Lung (tissue), 12 donors: ENCODE results near the gene LEMD3. TPM values are rescaled to one million over a fixed set of nuclear protein-coding genes. Genes with fewer than 3 reads are reported as not detected.

Source experiments
- ATAC-seq: fragments of 200-7000 bp; cut with Tn5 transposase; one replicate; pipeline ENCODE4 v1.9.1; 2020; ENCODE audit warnings: moderate number of reproducible peaks; ENCODE audit not compliant: insufficient read depth, low FRiP score
- DNase-seq, 3 donors: peaks; one replicate each; pipeline ENCODE4 v3.0.0-alpha.2; 2013 to 2017
- H3K27ac ChIP-seq, 2 donors: one replicate each; pipeline ENCODE4 v1.5.1; 2013; ENCODE audit warnings: mild to moderate bottlenecking in 2 of 2, moderate library complexity in 2 of 2, control low read depth in 1 of 2, inconsistent platforms in 1 of 2, low read depth in 1 of 2, low read length in 1 of 2
- H3K27me3 ChIP-seq, 3 donors: one replicate each; pipeline ENCODE4 v1.5.1; 2013; ENCODE audit warnings: low read length in 2 of 3; ENCODE audit not compliant: control insufficient read depth in 3 of 3, insufficient read depth in 3 of 3
- H3K36me3 ChIP-seq, 4 donors: one replicate each; pipeline ENCODE4 v1.5.1; 2013; ENCODE audit warnings: low read length in 4 of 4, mild to moderate bottlenecking in 1 of 4, moderate library complexity in 1 of 4; ENCODE audit not compliant: control insufficient read depth in 4 of 4, insufficient read depth in 4 of 4
- H3K4me1 ChIP-seq, 5 donors: one replicate each; pipeline ENCODE4 v1.5.1; 2013; ENCODE audit warnings: low read length in 5 of 5, mild to moderate bottlenecking in 2 of 5, moderate library complexity in 1 of 5; ENCODE audit not compliant: control insufficient read depth in 5 of 5, insufficient read depth in 5 of 5
- H3K4me3 ChIP-seq: one replicate; pipeline ENCODE4 v1.5.1; 2013; ENCODE audit warnings: mild to moderate bottlenecking, control low read depth, moderate library complexity
- H3K9ac ChIP-seq, 2 donors: one replicate each; pipeline ENCODE4 v1.5.1; 2013; ENCODE audit warnings: low read length in 2 of 2, control low read depth in 1 of 2; ENCODE audit not compliant: insufficient read depth in 1 of 2
- H3K9me3 ChIP-seq, 4 donors: one replicate each; pipeline ENCODE4 v1.5.1; 2013; ENCODE audit warnings: low read length in 3 of 4, mild to moderate bottlenecking in 1 of 4, moderate library complexity in 1 of 4; ENCODE audit not compliant: control insufficient read depth in 4 of 4, insufficient read depth in 3 of 4
- WGBS, 2 donors: extraction: QIAGEN DNeasy Blood & Tissue Kit; methylation state at CpG; one replicate each; pipeline ENCODE4 v1.1.7; 2013; 5-methylcytosine and 5-hydroxymethylcytosine counted together
- polyA plus RNA-seq, 2 donors: library from polyadenylated mRNA; stranded (reverse); fragments of 200-250 nt; gene quantifications; one replicate each; pipeline ENCODE4 v1.2.1, GENCODE V29; 2013
- total RNA-seq, 2 donors: library from RNA; depleted of rRNA in 1 of 2; stranded (reverse); fragments of >200 nt in 1 of 2; gene quantifications; one replicate each; pipeline ENCODE4 v1.2.1, GENCODE V29; 2014 to 2021
- TF ChIP-seq, protein P1 (sequence below): IDR thresholded peaks from 2 replicates; pipeline ENCODE4 v1.5.1; 2012; ENCODE audit warnings: mild to moderate bottlenecking; ENCODE audit errors: control extremely low read depth, extremely low read depth
- donor health status: control.
- donor health status: control.
- donor health status: Bipolar disorder and iron deficiency.
- donor health status: healthy.
- donor health status: DM: yes; HTN: yes; CAD: no.

LEMD3 gene
- total and polyA plus RNA-seq, 4 donors: 10.2 to 72.4 (median 23.0) TPM

DNA sequence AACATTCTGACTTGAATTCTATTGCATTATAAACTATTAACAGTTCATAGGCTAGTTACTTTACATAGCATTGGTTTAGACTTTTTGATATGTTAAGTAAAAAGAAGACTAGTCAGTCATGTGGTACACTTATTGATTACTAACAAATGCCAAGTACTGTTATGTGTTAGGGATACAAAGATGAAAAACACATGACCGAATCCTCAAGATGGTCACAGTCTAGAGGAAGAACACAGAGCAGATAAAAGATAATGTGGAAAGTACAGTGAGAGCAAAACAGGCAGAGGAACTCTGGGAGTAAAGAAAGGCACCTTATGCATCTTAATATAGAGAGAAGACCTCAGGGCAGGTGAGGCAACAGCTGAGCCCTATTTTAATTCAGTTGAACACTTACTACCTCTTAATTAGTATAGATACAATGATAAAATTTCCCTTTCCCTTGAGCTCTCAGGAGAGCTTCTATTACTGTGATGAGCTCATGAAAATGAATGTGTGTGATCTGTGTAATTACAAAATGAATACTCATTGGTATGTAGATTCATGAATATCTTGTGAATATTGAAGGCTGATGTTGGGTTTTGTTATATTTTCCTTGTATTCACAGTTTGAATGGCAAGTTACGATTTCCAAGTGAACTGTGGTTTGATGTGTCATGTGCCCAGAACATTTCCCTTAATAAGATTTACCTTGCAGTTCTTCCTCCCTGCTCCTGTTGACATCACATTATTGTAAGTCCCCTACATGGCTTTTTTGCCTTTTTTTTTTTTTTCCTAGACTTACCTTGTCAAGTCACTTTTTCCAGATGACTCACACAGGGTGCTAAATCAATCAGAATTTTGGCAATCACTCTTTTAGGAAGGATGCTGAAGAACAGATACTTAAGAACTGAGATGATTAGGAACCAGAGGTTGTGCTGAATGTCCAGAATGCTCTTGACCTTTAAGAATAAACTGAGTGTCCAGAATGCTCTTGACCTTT, 79.6 kb downstream of the LEMD3 start:
- Histone ChIP-seq H3K27me3 (no peaks in the 10 kb centered on the region), H3K9ac (no peak overlapping the region), H3K4me3 (no peak overlapping the region), H3K36me3 (peaks cover 3 to 14% (median 10%) of the 10 kb centered on the region in 4 donors), H3K4me1 (no peaks in the 10 kb centered on the region), H3K27ac (no peak overlapping the region), H3K9me3 (no peaks in the 10 kb centered on the region)
- ATAC-seq: no peak
- 95 to 96% methylated on average over 2 of the region's 2 CpGs for WGBS, 2 donors
- no peak for DNase-seq
- TF ChIP-seq, protein P1, sequence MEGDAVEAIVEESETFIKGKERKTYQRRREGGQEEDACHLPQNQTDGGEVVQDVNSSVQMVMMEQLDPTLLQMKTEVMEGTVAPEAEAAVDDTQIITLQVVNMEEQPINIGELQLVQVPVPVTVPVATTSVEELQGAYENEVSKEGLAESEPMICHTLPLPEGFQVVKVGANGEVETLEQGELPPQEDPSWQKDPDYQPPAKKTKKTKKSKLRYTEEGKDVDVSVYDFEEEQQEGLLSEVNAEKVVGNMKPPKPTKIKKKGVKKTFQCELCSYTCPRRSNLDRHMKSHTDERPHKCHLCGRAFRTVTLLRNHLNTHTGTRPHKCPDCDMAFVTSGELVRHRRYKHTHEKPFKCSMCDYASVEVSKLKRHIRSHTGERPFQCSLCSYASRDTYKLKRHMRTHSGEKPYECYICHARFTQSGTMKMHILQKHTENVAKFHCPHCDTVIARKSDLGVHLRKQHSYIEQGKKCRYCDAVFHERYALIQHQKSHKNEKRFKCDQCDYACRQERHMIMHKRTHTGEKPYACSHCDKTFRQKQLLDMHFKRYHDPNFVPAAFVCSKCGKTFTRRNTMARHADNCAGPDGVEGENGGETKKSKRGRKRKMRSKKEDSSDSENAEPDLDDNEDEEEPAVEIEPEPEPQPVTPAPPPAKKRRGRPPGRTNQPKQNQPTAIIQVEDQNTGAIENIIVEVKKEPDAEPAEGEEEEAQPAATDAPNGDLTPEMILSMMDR: no peak

DNA sequence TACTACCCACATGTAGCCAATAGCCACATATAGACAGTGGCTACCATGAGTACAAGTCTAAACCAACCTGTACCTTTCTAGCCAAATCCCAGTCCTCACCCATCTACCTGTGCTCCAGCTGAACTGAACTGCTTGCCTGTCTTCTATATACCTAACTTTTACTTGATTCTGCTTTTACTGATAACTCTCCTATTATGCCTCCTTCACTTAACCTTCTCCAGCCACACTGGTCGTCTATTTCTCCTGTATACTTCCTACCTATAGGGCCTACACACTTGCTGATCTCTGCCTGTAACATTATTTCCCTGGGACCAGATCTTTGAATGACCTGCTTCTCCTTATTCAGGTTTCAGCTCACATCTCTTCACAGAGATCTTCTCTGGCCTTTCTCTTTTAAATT, 83.1 kb downstream of the LEMD3 start:
- DNase-seq: no peak
- TF ChIP-seq, protein P1: no peak
- Histone ChIP-seq H3K36me3 (peaks cover 0 to 9% (median 5%) of the 10 kb centered on the region in 4 donors), H3K9me3 (no peaks in the 10 kb centered on the region), H3K4me3 (no peak overlapping the region), H3K4me1 (no peaks in the 10 kb centered on the region), H3K27ac (no peak overlapping the region), H3K9ac (no peak overlapping the region), H3K27me3 (no peaks in the 10 kb centered on the region)
- 77 to 87% methylated on average over 1 of the region's 1 CpG for WGBS, 2 donors
- ATAC-seq: no peak

DNA sequence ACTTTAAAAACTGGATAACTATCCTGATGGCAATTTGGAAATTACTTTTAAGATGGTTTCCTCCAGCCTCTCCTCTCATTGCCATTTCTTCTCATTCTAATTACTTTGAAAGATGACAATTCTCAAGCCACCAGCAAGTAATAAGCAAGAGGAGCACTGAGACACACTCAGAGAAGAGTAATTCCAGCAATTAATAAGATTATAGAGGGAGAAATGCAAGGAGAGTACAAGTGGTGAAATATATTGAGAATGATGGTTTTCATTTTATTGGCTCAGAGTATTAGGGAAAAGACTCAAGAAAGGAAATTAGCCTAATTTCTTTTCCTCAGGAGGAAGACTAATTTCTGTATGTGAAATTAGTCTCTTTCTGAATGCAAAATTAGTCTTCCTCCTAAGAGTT, 88.6 kb downstream of the LEMD3 start:
- TF ChIP-seq, protein P1: no peak
- Histone ChIP-seq H3K4me3 (no peak overlapping the region), H3K9ac (no peak overlapping the region), H3K4me1 (no peaks in the 10 kb centered on the region), H3K27me3 (no peaks in the 10 kb centered on the region), H3K9me3 (no peaks in the 10 kb centered on the region), H3K36me3 (no peaks in the 10 kb centered on the region), H3K27ac (no peak overlapping the region)
- no peak for ATAC-seq
- no peak for DNase-seq

DNA sequence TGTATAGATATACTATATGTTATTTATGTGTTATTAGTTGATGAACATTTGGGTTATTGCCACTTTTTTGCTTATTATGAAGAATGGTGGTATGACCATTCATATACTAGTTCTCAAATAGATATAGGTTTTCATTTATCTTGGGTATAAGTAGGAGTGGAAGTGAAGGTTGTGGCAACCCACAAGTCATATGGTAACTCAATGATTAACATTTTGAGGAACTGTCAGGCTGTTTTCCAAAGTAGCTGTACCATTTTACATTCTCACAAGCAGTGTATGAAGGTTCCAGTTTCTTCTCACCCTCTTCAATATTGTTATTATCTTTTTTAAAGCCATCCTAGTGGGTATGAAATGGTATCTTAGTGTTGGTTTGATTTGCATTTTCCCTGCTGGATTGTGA, 90.1 kb downstream of the LEMD3 start:
- TF ChIP-seq, protein P1: no peak
- Histone ChIP-seq H3K9me3 (no peaks in the 10 kb centered on the region), H3K27ac (no peak overlapping the region), H3K27me3 (no peaks in the 10 kb centered on the region), H3K9ac (no peak overlapping the region), H3K4me1 (no peaks in the 10 kb centered on the region), H3K4me3 (no peak overlapping the region), H3K36me3 (no peaks in the 10 kb centered on the region)
- ATAC-seq (no peak), DNase-seq (no peak)
